Measurements from ENCODE around the gene LRSAM1.

DNA sequence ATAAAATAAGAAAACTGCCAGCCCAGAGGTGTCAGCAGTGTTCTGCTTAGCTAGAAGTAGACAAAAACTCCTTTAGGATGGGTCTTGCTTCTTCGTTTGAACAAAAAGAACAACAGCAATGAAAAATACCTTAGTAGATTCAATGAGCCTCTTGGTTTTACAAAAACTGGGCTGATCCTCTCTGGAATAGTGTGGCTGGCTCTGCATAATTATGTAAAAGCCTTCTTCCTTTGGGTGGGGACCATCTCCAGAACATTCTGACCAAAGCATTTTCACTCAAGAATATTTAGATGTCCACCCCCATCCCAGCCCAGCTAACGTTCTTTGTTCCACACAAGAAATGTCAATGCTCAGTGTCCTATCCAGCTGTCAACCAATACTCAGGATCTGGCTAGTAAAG lies 63.2 kb downstream of the LRSAM1 start:
- TF ChIP-seq, protein P1, sequence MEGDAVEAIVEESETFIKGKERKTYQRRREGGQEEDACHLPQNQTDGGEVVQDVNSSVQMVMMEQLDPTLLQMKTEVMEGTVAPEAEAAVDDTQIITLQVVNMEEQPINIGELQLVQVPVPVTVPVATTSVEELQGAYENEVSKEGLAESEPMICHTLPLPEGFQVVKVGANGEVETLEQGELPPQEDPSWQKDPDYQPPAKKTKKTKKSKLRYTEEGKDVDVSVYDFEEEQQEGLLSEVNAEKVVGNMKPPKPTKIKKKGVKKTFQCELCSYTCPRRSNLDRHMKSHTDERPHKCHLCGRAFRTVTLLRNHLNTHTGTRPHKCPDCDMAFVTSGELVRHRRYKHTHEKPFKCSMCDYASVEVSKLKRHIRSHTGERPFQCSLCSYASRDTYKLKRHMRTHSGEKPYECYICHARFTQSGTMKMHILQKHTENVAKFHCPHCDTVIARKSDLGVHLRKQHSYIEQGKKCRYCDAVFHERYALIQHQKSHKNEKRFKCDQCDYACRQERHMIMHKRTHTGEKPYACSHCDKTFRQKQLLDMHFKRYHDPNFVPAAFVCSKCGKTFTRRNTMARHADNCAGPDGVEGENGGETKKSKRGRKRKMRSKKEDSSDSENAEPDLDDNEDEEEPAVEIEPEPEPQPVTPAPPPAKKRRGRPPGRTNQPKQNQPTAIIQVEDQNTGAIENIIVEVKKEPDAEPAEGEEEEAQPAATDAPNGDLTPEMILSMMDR (IDR thresholded peaks at IDR 0.05) = no peak
- no peak for TF ChIP-seq POLR2A (IDR thresholded peaks at IDR 0.05)
